Keratinocyte (primary cell): ENCODE measurements around the gene SPDYC. TPM values are rescaled to one million over a fixed set of nuclear protein-coding genes. Genes with fewer than 3 reads are reported as not detected.

Experiments used
- DNase-seq: peaks from one replicate; pipeline ENCODE4 v3.0.0-alpha.2; 2011; ENCODE audit warnings: low read depth, missing footprints, low spot score
- FAIRE-seq: peaks from 2 replicates; lab custom pipeline; 2011; peaks lifted over from hg19 to GRCh38; lab: Jason Lieb, UNC
- H2AFZ ChIP-seq: 2 replicates; pipeline ENCODE4 v1.6.0; 2012; ENCODE audit warnings: low read length, control low read depth, inconsistent platforms; ENCODE audit not compliant: control insufficient read depth
- H3K27ac ChIP-seq: 2 replicates; pipeline ENCODE4 v1.5.1; 2011; ENCODE audit warnings: low read length; ENCODE audit not compliant: control insufficient read depth, insufficient read depth
- H3K27me3 ChIP-seq: 3 replicates; pipeline ENCODE4 v1.6.0; 2011; ENCODE audit warnings: low read length; ENCODE audit not compliant: control insufficient read depth, insufficient read depth; ENCODE audit errors: extremely low read depth
- H3K36me3 ChIP-seq, 2 experiments: 2 replicates in 1 of 2; 3 replicates in 1 of 2; pipeline ENCODE4 v1.5.1; 2011; ENCODE audit warnings: low read length in 2 of 2, mild to moderate bottlenecking in 1 of 2; ENCODE audit not compliant: control insufficient read depth in 2 of 2, insufficient read depth in 2 of 2; ENCODE audit errors: extremely low read depth in 1 of 2
- H3K4me1 ChIP-seq: 3 replicates; pipeline ENCODE4 v1.5.1; 2011; ENCODE audit warnings: low read length; ENCODE audit not compliant: control insufficient read depth, insufficient read depth; ENCODE audit errors: extremely low read depth
- H3K4me2 ChIP-seq: 3 replicates; pipeline ENCODE4 v1.6.0; 2011; ENCODE audit warnings: low read depth, low read length; ENCODE audit not compliant: control insufficient read depth, insufficient read depth; ENCODE audit errors: extremely low read depth
- H3K4me3 ChIP-seq, 3 experiments: fragments of 200-600 bp in 1 of 3; sonication (generic) in 1 of 3; 2 replicates in 2 of 3; 3 replicates in 1 of 3; pipeline ENCODE4 v1.5.1; 2011 to 2016; ENCODE audit warnings: low read length in 3 of 3, mild to moderate bottlenecking in 3 of 3, control low read depth in 2 of 3, inconsistent platforms in 1 of 3, low read depth in 1 of 3, mixed read lengths in 1 of 3, mixed run types in 1 of 3, moderate library complexity in 1 of 3; ENCODE audit not compliant: control insufficient read depth in 2 of 3, insufficient read depth in 2 of 3; ENCODE audit errors: extremely low read depth in 1 of 3
- H3K79me2 ChIP-seq: 2 replicates; pipeline ENCODE4 v1.6.0; 2012; ENCODE audit warnings: low read length; ENCODE audit not compliant: control insufficient read depth, insufficient read depth
- H3K9ac ChIP-seq: 3 replicates; pipeline ENCODE4 v1.6.0; 2011; ENCODE audit warnings: low read length; ENCODE audit not compliant: control insufficient read depth, insufficient read depth; ENCODE audit errors: extremely low read depth
- H3K9me1 ChIP-seq: 3 replicates; pipeline ENCODE4 v1.6.0; 2011; ENCODE audit warnings: low read length; ENCODE audit not compliant: control insufficient read depth, insufficient read depth; ENCODE audit errors: extremely low read depth
- H3K9me3 ChIP-seq: 2 replicates; pipeline ENCODE4 v1.5.1; 2012; ENCODE audit warnings: low read depth, low read length; ENCODE audit not compliant: control insufficient read depth
- H4K20me1 ChIP-seq: 3 replicates; pipeline ENCODE4 v1.6.0; 2011; ENCODE audit warnings: low read length; ENCODE audit not compliant: control insufficient read depth, insufficient read depth; ENCODE audit errors: extremely low read depth
- EZH2 ChIP-seq: IDR thresholded peaks from one replicate; pipeline ENCODE4 v1.6.1; 2012; ENCODE audit warnings: inconsistent platforms, mild to moderate bottlenecking, low read length, moderate library complexity
- dilution Hi-C: fragments of 300-500 bp; cut with MboI; formaldehyde crosslinking; loops from one replicate; pipeline ENCODE4 v1.7.0; 2020; ENCODE audit warnings: low sequenced_read_pairs; ENCODE audit not compliant: extremely low pct_ligation_motif_present
- polyA plus RNA-seq, 5 experiments: library from polyadenylated mRNA; depleted of rRNA in 3 of 5; stranded (reverse) in 3 of 5; stranded (forward) in 1 of 5; unstranded in 1 of 5; fragments of >200 nt; gene quantifications; 1 replicate in 1 of 5; 2 replicates in 3 of 5; 3 replicates in 1 of 5; pipeline versions ENCODE4 v1.2.1 to v1.2.3, GENCODE V29; 2011 to 2012; ENCODE audit warnings: missing spikeins in 2 of 5, low read depth in 1 of 5, low replicate concordance in 1 of 5
- TF ChIP-seq, protein P1 (sequence below), 3 experiments: IDR thresholded peaks in 1 of 3; conservative IDR thresholded peaks in 1 of 3; optimal IDR thresholded peaks in 1 of 3; 2 replicates in 2 of 3; 3 replicates in 1 of 3; pipeline versions ENCODE3 to v1.5.1; 2011; ENCODE audit warnings: low read length in 3 of 3, mild to moderate bottlenecking in 3 of 3, moderate library complexity in 2 of 3, control low read depth in 1 of 3, inconsistent platforms in 1 of 3; ENCODE audit not compliant: insufficient read depth in 2 of 3; ENCODE audit errors: extremely low read depth in 1 of 3

The SPDYC gene
- polyA plus RNA-seq, 1 donor (not counting 4 experiments of a cell fraction or from before 2014, with no cell fraction given), result not detected

DNA sequence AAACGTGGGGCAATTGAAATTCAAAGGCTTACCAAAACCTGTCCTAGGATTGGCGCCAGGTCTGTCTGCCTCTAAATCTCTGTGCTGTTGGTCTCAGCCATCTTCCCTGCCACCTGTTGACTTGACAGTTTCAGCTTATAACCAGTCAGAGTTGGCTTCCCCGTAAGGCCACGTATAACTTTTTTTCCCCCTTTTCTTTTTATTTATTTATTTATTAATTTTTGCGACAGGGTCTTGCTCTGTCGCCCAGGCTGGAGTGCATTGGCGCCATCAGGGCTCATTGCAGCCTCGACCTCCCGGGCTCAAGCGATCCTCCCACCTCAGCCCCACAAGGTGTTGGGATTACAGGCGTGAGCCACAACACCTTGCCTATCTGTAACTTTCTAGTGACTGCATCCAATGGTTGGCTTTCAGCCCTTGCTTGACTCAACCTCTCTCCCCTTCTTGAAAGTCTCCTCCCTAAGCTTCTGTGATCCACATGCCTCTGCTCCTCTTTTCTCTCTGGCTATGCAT lies 34.3 kb upstream of the SPDYC start:
- Histone ChIP-seq H3K4me2 (peak overlapping the region; percentile 99), H3K27ac (peak overlapping the region; percentile 100), H3K27me3 (no peaks in the 10 kb centered on the region), H3K9ac (peak overlapping the region; percentile 100), H3K9me1 (no peaks in the 10 kb centered on the region), H3K4me1 (peaks cover 20% of the 10 kb centered on the region), H4K20me1 (peaks cover 8% of the 10 kb centered on the region), H2AFZ (peak overlapping the region; percentile 53), H3K36me3 (peaks cover 16 to 24% of the 10 kb centered on the region in 2 experiments), H3K4me3 (peak overlapping the region; percentile 82 to 97 (median 90)), H3K79me2 (peaks cover 32% of the 10 kb centered on the region), H3K9me3 (no peaks in the 10 kb centered on the region)
- no peak for TF ChIP-seq EZH2
- TF ChIP-seq, protein P1, sequence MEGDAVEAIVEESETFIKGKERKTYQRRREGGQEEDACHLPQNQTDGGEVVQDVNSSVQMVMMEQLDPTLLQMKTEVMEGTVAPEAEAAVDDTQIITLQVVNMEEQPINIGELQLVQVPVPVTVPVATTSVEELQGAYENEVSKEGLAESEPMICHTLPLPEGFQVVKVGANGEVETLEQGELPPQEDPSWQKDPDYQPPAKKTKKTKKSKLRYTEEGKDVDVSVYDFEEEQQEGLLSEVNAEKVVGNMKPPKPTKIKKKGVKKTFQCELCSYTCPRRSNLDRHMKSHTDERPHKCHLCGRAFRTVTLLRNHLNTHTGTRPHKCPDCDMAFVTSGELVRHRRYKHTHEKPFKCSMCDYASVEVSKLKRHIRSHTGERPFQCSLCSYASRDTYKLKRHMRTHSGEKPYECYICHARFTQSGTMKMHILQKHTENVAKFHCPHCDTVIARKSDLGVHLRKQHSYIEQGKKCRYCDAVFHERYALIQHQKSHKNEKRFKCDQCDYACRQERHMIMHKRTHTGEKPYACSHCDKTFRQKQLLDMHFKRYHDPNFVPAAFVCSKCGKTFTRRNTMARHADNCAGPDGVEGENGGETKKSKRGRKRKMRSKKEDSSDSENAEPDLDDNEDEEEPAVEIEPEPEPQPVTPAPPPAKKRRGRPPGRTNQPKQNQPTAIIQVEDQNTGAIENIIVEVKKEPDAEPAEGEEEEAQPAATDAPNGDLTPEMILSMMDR (optimal IDR thresholded peaks at IDR 0.05 in 1 of 3, IDR thresholded peaks at IDR 0.05 in 1 of 3, conservative IDR thresholded peaks at IDR 0.05 in 1 of 3; ENCODE audit: extremely low read depth in 1 of 3, insufficient read depth in 2 of 3, low read length in 3 of 3), result no peak
- DNase-seq, result no peak
- dilution Hi-C loops, result no loop called here
- FAIRE-seq, result no peak

DNA sequence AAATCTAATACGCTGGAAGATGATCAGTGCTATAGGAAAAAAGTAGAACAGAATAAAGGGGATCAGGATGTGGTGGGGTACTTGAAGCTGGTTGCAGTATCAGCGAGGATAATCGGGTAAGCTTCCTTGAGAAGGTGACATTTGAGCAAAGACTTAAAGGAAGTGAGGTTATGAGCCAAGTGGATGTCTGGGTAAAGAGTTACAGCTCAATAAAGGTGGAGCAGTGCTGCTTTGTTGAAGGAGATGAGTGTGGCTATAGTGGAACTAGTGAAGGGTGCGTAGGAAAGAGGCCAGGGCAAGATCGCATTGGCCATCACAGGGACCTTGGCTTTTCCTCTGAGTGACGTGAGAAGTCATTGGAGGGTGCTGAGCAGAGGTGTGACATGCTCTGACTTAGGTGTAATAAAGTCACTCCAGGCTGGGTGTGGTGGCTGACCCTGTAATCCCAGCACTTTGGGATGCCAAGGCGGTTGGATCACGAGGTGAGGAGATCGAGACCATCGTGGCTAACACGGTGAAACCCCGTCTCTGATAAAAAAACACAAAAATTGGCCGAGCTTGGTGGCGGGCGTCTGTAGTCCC lies 33.4 kb upstream of the SPDYC start:
- Histone ChIP-seq H3K36me3 (peaks cover 8 to 15% of the 10 kb centered on the region in 2 experiments), H4K20me1 (peaks cover 8% of the 10 kb centered on the region), H3K4me1 (peaks cover 20% of the 10 kb centered on the region), H3K4me3 (no peak overlapping the region), H3K9me3 (no peaks in the 10 kb centered on the region), H3K27me3 (no peaks in the 10 kb centered on the region), H2AFZ (no peak overlapping the region), H3K79me2 (peaks cover 27% of the 10 kb centered on the region), H3K4me2 (no peak overlapping the region), H3K27ac (no peak overlapping the region), H3K9ac (no peak overlapping the region), H3K9me1 (no peaks in the 10 kb centered on the region)
- dilution Hi-C loops, result no loop called here
- TF ChIP-seq, protein P1 (optimal IDR thresholded peaks at IDR 0.05 in 1 of 3, IDR thresholded peaks at IDR 0.05 in 1 of 3, conservative IDR thresholded peaks at IDR 0.05 in 1 of 3; ENCODE audit: extremely low read depth in 1 of 3, insufficient read depth in 2 of 3, low read length in 3 of 3), result no peak
- no peak for TF ChIP-seq EZH2
- no peak for FAIRE-seq
- no peak for DNase-seq
